MM.1S (cell line): ENCODE results near the gene PLEKHD1.

Source experiments
- DNase-seq: peaks from one replicate; pipeline ENCODE4 v3.0.0-alpha.2; 2015
- H2AFZ ChIP-seq: fragments of 300-600 bp; sonication (generic); 2 replicates; pipeline ENCODE4 v1.6.0; 2016; ENCODE audit warnings: antibody characterized with exemption, low read length
- H3F3A ChIP-seq: fragments of 300-600 bp; sonication (generic); 2 replicates; pipeline ENCODE4 v1.6.1; 2016; ENCODE audit warnings: mild to moderate bottlenecking, antibody characterized with exemption, low read length, moderate library complexity, mixed read lengths; ENCODE audit not compliant: insufficient read depth
- H3K27ac ChIP-seq: fragments of 300-600 bp; sonication (generic); 2 replicates; pipeline ENCODE4 v1.5.1; 2016; ENCODE audit warnings: mild to moderate bottlenecking, low read length
- H3K27me3 ChIP-seq: fragments of 300-600 bp; sonication (generic); replicated peaks from 2 replicates; pipeline ENCODE4 v1.6.0; 2016; ENCODE audit warnings: low read length; ENCODE audit not compliant: insufficient read depth
- H3K36me3 ChIP-seq: fragments of 300-600 bp; sonication (generic); replicated peaks from 2 replicates; pipeline ENCODE4 v1.6.1; 2016; ENCODE audit warnings: mild to moderate bottlenecking, low read length, mixed read lengths; ENCODE audit not compliant: insufficient read depth
- H3K4me1 ChIP-seq: fragments of 300-600 bp; sonication (generic); 2 replicates; pipeline ENCODE4 v1.6.1; 2016; ENCODE audit warnings: low read length, mixed read lengths
- H3K4me2 ChIP-seq: fragments of 300-600 bp; sonication (generic); 2 replicates; pipeline ENCODE4 v1.6.0; 2016; ENCODE audit warnings: low read depth, low read length
- H3K4me3 ChIP-seq: fragments of 300-600 bp; sonication (generic); 2 replicates; pipeline ENCODE4 v1.5.1; 2016; ENCODE audit warnings: low read length, mixed read lengths
- H3K79me2 ChIP-seq: fragments of 300-600 bp; sonication (generic); 2 replicates; pipeline ENCODE4 v1.6.1; 2016; ENCODE audit warnings: mixed run types, low read length, mixed read lengths
- H3K9ac ChIP-seq: fragments of 300-600 bp; sonication (generic); 2 replicates; pipeline ENCODE4 v1.6.1; 2016; ENCODE audit warnings: low read length, mixed read lengths
- H3K9me2 ChIP-seq: fragments of 300-600 bp; sonication (generic); replicated peaks from 2 replicates; pipeline ENCODE4 v1.6.1; 2016; ENCODE audit warnings: mild to moderate bottlenecking, low read length, mixed read lengths; ENCODE audit not compliant: insufficient read depth
- H3K9me3 ChIP-seq: fragments of 300-600 bp; sonication (generic); replicated peaks from 2 replicates; pipeline ENCODE4 v1.6.1; 2016; ENCODE audit warnings: mild to moderate bottlenecking, low read length, mixed read lengths; ENCODE audit not compliant: insufficient read depth
- H4K20me1 ChIP-seq: fragments of 300-600 bp; sonication (generic); 2 replicates; pipeline ENCODE4 v1.6.1; 2016; ENCODE audit warnings: mild to moderate bottlenecking, low read length, moderate library complexity, mixed read lengths; ENCODE audit not compliant: insufficient read depth
- EZH2 ChIP-seq: fragments of 300-600 bp; sonication (generic); optimal IDR thresholded peaks from 2 replicates; pipeline ENCODE3; 2017; ENCODE audit warnings: low read depth, mild to moderate bottlenecking, antibody characterized with exemption, low read length, mixed read lengths
- EZH2phosphoT487 ChIP-seq: fragments of 300-600 bp; sonication (generic); IDR thresholded peaks from 2 replicates; pipeline ENCODE4 v1.6.1; 2018; ENCODE audit warnings: antibody characterized with exemption, low read length
- TF ChIP-seq, protein P1 (sequence below): fragments of 300-600 bp; sonication (generic); IDR thresholded peaks from 2 replicates; pipeline ENCODE4 v1.5.1; 2016; ENCODE audit warnings: antibody characterized with exemption, low read length, mixed read lengths

PLEKHD1 gene

GRCh38 chr14:69539631-69540410 is 55.3 kb downstream of the PLEKHD1 start:
- Histone ChIP-seq H3K79me2 (no peaks in the 10 kb centered on the region), H3K4me2 (no peak overlapping the region), H2AFZ (no peak overlapping the region), H3K9me3 (no peaks in the 10 kb centered on the region), H3K27ac (no peak overlapping the region), H3K27me3 (no peaks in the 10 kb centered on the region), H3K4me3 (no peak overlapping the region), H3F3A (no peaks in the 10 kb centered on the region), H3K9me2 (no peaks in the 10 kb centered on the region), H4K20me1 (no peaks in the 10 kb centered on the region), H3K36me3 (no peaks in the 10 kb centered on the region), H3K4me1 (no peaks in the 10 kb centered on the region), H3K9ac (no peak overlapping the region)
- TF ChIP-seq, protein P1, sequence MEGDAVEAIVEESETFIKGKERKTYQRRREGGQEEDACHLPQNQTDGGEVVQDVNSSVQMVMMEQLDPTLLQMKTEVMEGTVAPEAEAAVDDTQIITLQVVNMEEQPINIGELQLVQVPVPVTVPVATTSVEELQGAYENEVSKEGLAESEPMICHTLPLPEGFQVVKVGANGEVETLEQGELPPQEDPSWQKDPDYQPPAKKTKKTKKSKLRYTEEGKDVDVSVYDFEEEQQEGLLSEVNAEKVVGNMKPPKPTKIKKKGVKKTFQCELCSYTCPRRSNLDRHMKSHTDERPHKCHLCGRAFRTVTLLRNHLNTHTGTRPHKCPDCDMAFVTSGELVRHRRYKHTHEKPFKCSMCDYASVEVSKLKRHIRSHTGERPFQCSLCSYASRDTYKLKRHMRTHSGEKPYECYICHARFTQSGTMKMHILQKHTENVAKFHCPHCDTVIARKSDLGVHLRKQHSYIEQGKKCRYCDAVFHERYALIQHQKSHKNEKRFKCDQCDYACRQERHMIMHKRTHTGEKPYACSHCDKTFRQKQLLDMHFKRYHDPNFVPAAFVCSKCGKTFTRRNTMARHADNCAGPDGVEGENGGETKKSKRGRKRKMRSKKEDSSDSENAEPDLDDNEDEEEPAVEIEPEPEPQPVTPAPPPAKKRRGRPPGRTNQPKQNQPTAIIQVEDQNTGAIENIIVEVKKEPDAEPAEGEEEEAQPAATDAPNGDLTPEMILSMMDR: no peak
- TF ChIP-seq EZH2 (no peak), EZH2phosphoT487 (no peak)
- no peak for DNase-seq

GRCh38 chr14:69540654-69541335 is 56.3 kb downstream of the PLEKHD1 start:
- Histone ChIP-seq H3F3A (no peaks in the 10 kb centered on the region), H3K9ac (no peak overlapping the region), H4K20me1 (no peaks in the 10 kb centered on the region), H3K4me3 (no peak overlapping the region), H3K4me1 (no peaks in the 10 kb centered on the region), H3K27me3 (no peaks in the 10 kb centered on the region), H3K4me2 (no peak overlapping the region), H3K9me3 (no peaks in the 10 kb centered on the region), H3K27ac (no peak overlapping the region), H2AFZ (no peak overlapping the region), H3K9me2 (no peaks in the 10 kb centered on the region), H3K36me3 (no peaks in the 10 kb centered on the region), H3K79me2 (no peaks in the 10 kb centered on the region)
- TF ChIP-seq EZH2phosphoT487: no peak
- TF ChIP-seq, protein P1: no peak
- no peak for DNase-seq

DNA sequence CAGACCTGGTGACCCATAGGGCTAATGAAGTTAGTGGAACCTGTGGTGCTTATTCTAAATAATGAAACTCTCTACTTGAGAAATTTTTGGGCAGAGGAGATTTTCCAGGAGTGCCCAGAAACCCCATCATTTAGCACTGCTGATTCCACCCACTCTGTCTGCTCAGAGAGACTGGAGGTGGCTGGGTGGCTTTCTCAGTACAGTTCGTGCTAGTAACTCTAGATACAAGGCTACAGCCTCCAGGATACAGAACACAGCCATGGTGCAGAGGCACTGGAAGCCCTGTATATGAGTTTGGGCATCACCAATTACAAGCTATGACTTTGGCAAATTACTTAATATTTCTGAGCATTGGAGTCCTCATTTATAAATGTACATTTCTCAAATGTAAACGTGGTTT is 57.8 kb downstream of the PLEKHD1 start:
- Histone ChIP-seq H3K27me3 (no peaks in the 10 kb centered on the region), H3K4me2 (no peak overlapping the region), H4K20me1 (no peaks in the 10 kb centered on the region)

More for the DNA sequence above, 57.8 kb downstream of the PLEKHD1 start:
- no peak overlapping the region for H3K9ac ChIP-seq
- no peaks in the 10 kb centered on the region for H3K79me2 ChIP-seq
- no peaks in the 10 kb centered on the region for H3K9me2 ChIP-seq
- H3K4me1 ChIP-seq: no peaks in the 10 kb centered on the region
- H3F3A ChIP-seq: no peaks in the 10 kb centered on the region
- no peak overlapping the region for H3K4me3 ChIP-seq
- TF ChIP-seq EZH2 (no peak), EZH2phosphoT487 (no peak)
- TF ChIP-seq, protein P1: no peak
- H2AFZ ChIP-seq: no peak overlapping the region
- H3K27ac ChIP-seq: no peak overlapping the region
- no peaks in the 10 kb centered on the region for H3K9me3 ChIP-seq
- H3K36me3 ChIP-seq: no peaks in the 10 kb centered on the region
- DNase-seq: no peak
